BLaER1 treated with 17β-estradiol and CSF1 and Interleukin-3, amounts not matched to agents 10 nM and 100 nM (cell line): ENCODE results near the gene PTGER4.
"Not testable (repeated sequence)": the region's sequence is repeated elsewhere in the genome, so short reads cannot be mapped to it uniquely, and the experiment has no call there.

Experiments
- H3K27ac ChIP-seq, 11 experiments: shearing (Covaris generic); formaldehyde crosslinking; 2 replicates each; pipeline ENCODE4 v1.8.1; 2022
- H3K27me3 ChIP-seq, 11 experiments: shearing (Covaris generic); formaldehyde crosslinking; 2 replicates each; pipeline ENCODE4 v1.8.1; 2022
- H3K36me3 ChIP-seq, 11 experiments: shearing (Covaris generic); formaldehyde crosslinking; 2 replicates each; pipeline ENCODE4 v1.8.1; 2022
- H3K4me1 ChIP-seq, 10 experiments: shearing (Covaris generic); formaldehyde crosslinking; 2 replicates each; pipeline ENCODE4 v1.8.1; 2022
- H3K4me2 ChIP-seq, 11 experiments: shearing (Covaris generic); formaldehyde crosslinking; 2 replicates each; pipeline ENCODE4 v1.8.1; 2022
- H3K4me3 ChIP-seq, 10 experiments: shearing (Covaris generic); formaldehyde crosslinking; 2 replicates each; pipeline ENCODE4 v1.8.1; 2022
- H3K9ac ChIP-seq, 11 experiments: shearing (Covaris generic); formaldehyde crosslinking; 2 replicates each; pipeline ENCODE4 v1.8.1; 2022
- H3K9me3 ChIP-seq, 11 experiments: shearing (Covaris generic); formaldehyde crosslinking; replicated peaks in 1 of 11; 2 replicates each; pipeline ENCODE4 v1.8.1; 2022
- H4K20me1 ChIP-seq, 11 experiments: shearing (Covaris generic); formaldehyde crosslinking; 2 replicates each; pipeline ENCODE4 v1.8.1; 2022
- Cebpa-rat ChIP-seq, 11 experiments: shearing (Covaris generic); IDR thresholded peaks; 2 replicates each; pipeline ENCODE4 v1.8.1; 2022

The PTGER4 gene

DNA sequence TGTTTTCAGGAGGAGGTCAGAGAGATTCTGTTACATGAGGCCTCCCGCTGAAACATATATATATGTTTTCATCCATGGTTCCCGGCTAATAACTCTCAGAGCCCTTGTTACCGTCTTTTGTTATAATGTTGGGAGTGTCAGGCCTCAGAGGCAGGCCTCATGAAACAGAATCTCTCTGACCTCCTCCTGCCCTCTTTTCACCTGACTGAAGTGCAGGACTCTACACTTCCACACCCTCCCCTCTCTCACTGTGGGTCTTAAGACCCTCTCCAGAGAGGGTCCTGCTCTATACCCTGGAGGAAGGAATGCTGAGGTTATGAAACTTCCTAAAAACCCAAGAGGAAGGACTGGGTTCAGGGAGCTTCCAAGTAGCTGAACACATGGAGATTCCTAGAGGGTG lies 28.5 kb upstream of the PTGER4 start:
- no peaks in the 10 kb centered on the region for H4K20me1 ChIP-seq
- no peak overlapping the region for H3K27ac ChIP-seq
- H3K27me3 ChIP-seq: no peaks in the 10 kb centered on the region
- H3K36me3 ChIP-seq: no peaks in the 10 kb centered on the region
- H3K4me1 ChIP-seq: peaks cover 15 to 61% (median 19%) of the 10 kb centered on the region in 10 experiments
- TF ChIP-seq Cebpa-rat (IDR thresholded peaks at IDR 0.05): no peak
- no peak overlapping the region for H3K4me2 ChIP-seq
- no peaks in the 10 kb centered on the region for H3K9me3 ChIP-seq
- H3K9ac ChIP-seq: no peak overlapping the region
- no peak overlapping the region for H3K4me3 ChIP-seq

DNA sequence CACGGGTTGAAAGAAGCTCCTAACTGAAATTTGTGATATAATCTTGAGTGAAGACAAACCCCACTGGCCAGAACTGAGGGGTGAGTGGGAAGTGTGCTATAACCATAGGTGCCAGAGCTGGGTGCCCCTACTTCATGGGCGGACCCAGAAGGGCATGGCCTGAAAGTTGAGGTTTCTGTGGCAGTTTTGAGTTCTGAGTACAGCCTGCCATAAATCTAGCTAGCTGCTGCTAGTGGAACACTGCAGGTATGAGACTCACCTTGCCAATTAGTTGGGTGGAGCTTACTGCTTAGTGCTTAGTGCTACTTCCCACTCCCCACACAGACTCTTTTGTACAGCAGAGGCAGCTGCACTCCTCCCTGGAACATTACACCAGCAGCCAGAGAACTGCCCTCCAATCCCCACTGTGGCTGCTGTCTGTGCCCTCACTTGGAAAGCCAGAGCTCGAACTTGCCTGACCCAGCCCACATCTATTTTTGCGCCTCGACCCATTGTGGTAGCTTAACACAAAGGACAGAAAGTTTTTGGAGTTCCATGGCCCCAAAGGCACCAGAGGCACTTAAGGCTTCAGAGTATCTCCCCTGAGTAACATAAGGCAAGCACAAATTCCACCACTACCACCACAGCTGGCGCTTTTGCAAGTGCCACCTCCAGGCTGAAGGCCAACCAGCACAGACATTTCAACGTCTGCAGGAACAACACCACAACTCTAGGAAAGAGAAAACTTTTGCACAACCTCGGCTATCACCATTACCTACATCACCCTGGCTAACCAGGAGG lies 27.1 kb upstream of the PTGER4 start:
- Histone ChIP-seq H3K9ac (no peak overlapping the region), H3K36me3 (no peaks in the 10 kb centered on the region), H3K27ac (peak overlapping the region in 1 of 11 experiments; percentile 17; a peak in 2 of 22 replicates), H3K4me1 (peaks cover 15 to 61% (median 19%) of the 10 kb centered on the region in 10 experiments), H3K4me3 (no peak overlapping the region), H3K9me3 (no peaks in the 10 kb centered on the region), H3K4me2 (peak overlapping the region; percentile 39 to 76 (median 65); a peak in 21 of 22 replicates), H4K20me1 (no peaks in the 10 kb centered on the region), H3K27me3 (no peaks in the 10 kb centered on the region)
- TF ChIP-seq Cebpa-rat (IDR thresholded peaks at IDR 0.05): no peak

- Histone ChIP-seq H3K4me2 (peak overlapping the region; percentile 39 to 76 (median 65); a peak in 21 of 22 replicates), H3K4me3 (no peak overlapping the region), H3K27ac (peak overlapping the region in 1 of 11 experiments; percentile 13; a peak in 1 of 22 replicates), H3K36me3 (no peaks in the 10 kb centered on the region), H3K9ac (no peak overlapping the region), H4K20me1 (no peaks in the 10 kb centered on the region), H3K27me3 (no peaks in the 10 kb centered on the region), H3K9me3 (peaks cover 0 to 5% (median 0%) of the 10 kb centered on the region in 11 experiments; a peak in 7 of 22 replicates), H3K4me1 (peaks cover 15 to 55% (median 19%) of the 10 kb centered on the region in 10 experiments)
- TF ChIP-seq Cebpa-rat (IDR thresholded peaks at IDR 0.05): no peak
Measured at GRCh38 chr5:40653221-40654022, 26.3 kb upstream of the PTGER4 start.

- peak overlapping the region in 5 of 11 experiments; percentile 35 to 65 (median 47); a peak in 6 of 22 replicates for H3K4me2 ChIP-seq
- no peaks in the 10 kb centered on the region for H4K20me1 ChIP-seq
- H3K4me3 ChIP-seq: no peak overlapping the region
- H3K9ac ChIP-seq: no peak overlapping the region
- H3K9me3 ChIP-seq: peaks cover 0 to 13% (median 0%) of the 10 kb centered on the region in 11 experiments; a peak in 7 of 22 replicates
- H3K36me3 ChIP-seq: no peaks in the 10 kb centered on the region
- no peaks in the 10 kb centered on the region for H3K27me3 ChIP-seq
- TF ChIP-seq Cebpa-rat (IDR thresholded peaks at IDR 0.05): no peak
- peaks cover 15 to 45% (median 19%) of the 10 kb centered on the region in 10 experiments for H3K4me1 ChIP-seq
- peak overlapping the region in 1 of 11 experiments; percentile 30; a peak in 1 of 22 replicates for H3K27ac ChIP-seq
Measured at GRCh38 chr5:40654377-40654991, 25.2 kb upstream of the PTGER4 start.

GRCh38 chr5:40655138-40655537 lies 24.6 kb upstream of the PTGER4 start:
- peak overlapping the region in 4 of 11 experiments; percentile 35 to 65 (median 54); a peak in 6 of 22 replicates for H3K4me2 ChIP-seq
- no peaks in the 10 kb centered on the region for H3K27me3 ChIP-seq
- H3K9me3 ChIP-seq: peaks cover 0 to 13% (median 0%) of the 10 kb centered on the region in 11 experiments; a peak in 7 of 22 replicates
- H3K9ac ChIP-seq: no peak overlapping the region
- no peaks in the 10 kb centered on the region for H4K20me1 ChIP-seq
- H3K27ac ChIP-seq: peak overlapping the region in 2 of 11 experiments; percentile 21 to 30; a peak in 2 of 22 replicates
- H3K4me3 ChIP-seq: no peak overlapping the region
- no peaks in the 10 kb centered on the region for H3K36me3 ChIP-seq
- H3K4me1 ChIP-seq: peaks cover 15 to 38% (median 19%) of the 10 kb centered on the region in 10 experiments
- TF ChIP-seq Cebpa-rat (IDR thresholded peaks at IDR 0.05): no peak

- H3K9ac ChIP-seq, H3K27me3 ChIP-seq, H3K4me2 ChIP-seq, H3K36me3 ChIP-seq, H3K27ac ChIP-seq, H4K20me1 ChIP-seq, H3K4me3 ChIP-seq: not testable (repeated sequence)
- Histone ChIP-seq H3K9me3 (peaks cover 0 to 13% (median 0%) of the 10 kb centered on the region in 11 experiments; a peak in 7 of 22 replicates), H3K4me1 (peaks cover 15 to 40% (median 19%) of the 10 kb centered on the region in 10 experiments)
Measured at GRCh38 chr5:40656091-40656490, 23.6 kb upstream of the PTGER4 start.

- H3K9ac ChIP-seq: no peak overlapping the region
- no peak overlapping the region for H3K4me2 ChIP-seq
- H3K27me3 ChIP-seq: no peaks in the 10 kb centered on the region
- TF ChIP-seq Cebpa-rat (IDR thresholded peaks at IDR 0.05): no peak
- H3K4me3 ChIP-seq: no peak overlapping the region
- H3K9me3 ChIP-seq: peaks cover 0 to 13% (median 0%) of the 10 kb centered on the region in 11 experiments; a peak in 7 of 22 replicates
- no peak overlapping the region for H3K27ac ChIP-seq
- peaks cover 15 to 40% (median 19%) of the 10 kb centered on the region in 10 experiments for H3K4me1 ChIP-seq
- H4K20me1 ChIP-seq: no peaks in the 10 kb centered on the region
- no peaks in the 10 kb centered on the region for H3K36me3 ChIP-seq
Measured at GRCh38 chr5:40656766-40657165, 22.9 kb upstream of the PTGER4 start.

GRCh38 chr5:40660751-40661150 lies 19.0 kb upstream of the PTGER4 start:
- H3K4me3 ChIP-seq: no peak overlapping the region
- no peak overlapping the region for H3K9ac ChIP-seq
- no peaks in the 10 kb centered on the region for H3K27me3 ChIP-seq
- H3K4me2 ChIP-seq: peak overlapping the region in 1 of 11 experiments; percentile 11; a peak in 1 of 22 replicates
- no peaks in the 10 kb centered on the region for H3K36me3 ChIP-seq
- no peak overlapping the region for H3K27ac ChIP-seq
- H4K20me1 ChIP-seq: no peaks in the 10 kb centered on the region
- peaks cover 0 to 13% (median 0%) of the 10 kb centered on the region in 11 experiments; a peak in 7 of 22 replicates for H3K9me3 ChIP-seq
- no peak for TF ChIP-seq Cebpa-rat (IDR thresholded peaks at IDR 0.05)
- H3K4me1 ChIP-seq: peaks cover 0 to 9% (median 0%) of the 10 kb centered on the region in 10 experiments; a peak in 3 of 20 replicates
